MM.1S (cell line): ENCODE measurements around the gene NUMBL.

Experiments used
- CTCF ChIP-seq: fragments of 300-600 bp; sonication (generic); IDR thresholded peaks from 2 replicates; pipeline ENCODE4 v1.5.1; 2016; ENCODE audit warnings: antibody characterized with exemption, low read length, mixed read lengths
- EZH2 ChIP-seq: fragments of 300-600 bp; sonication (generic); optimal IDR thresholded peaks from 2 replicates; pipeline ENCODE3; 2017; ENCODE audit warnings: low read depth, mild to moderate bottlenecking, antibody characterized with exemption, low read length, mixed read lengths
- EZH2phosphoT487 ChIP-seq: fragments of 300-600 bp; sonication (generic); IDR thresholded peaks from 2 replicates; pipeline ENCODE4 v1.6.1; 2018; ENCODE audit warnings: antibody characterized with exemption, low read length

- no peak for TF ChIP-seq CTCF
- TF ChIP-seq EZH2: no peak
- TF ChIP-seq EZH2phosphoT487: no peak
Observed at GRCh38 chr19:40739030-40739839, 48.8 kb upstream of the NUMBL start.
